Measurements from ENCODE around the gene EYA2. TPM values are rescaled to one million over a fixed set of nuclear protein-coding genes. Genes with fewer than 3 reads are reported as not detected.

Gene EYA2
- polyA plus RNA-seq, 1 donor, result 1.5 TPM

DNA sequence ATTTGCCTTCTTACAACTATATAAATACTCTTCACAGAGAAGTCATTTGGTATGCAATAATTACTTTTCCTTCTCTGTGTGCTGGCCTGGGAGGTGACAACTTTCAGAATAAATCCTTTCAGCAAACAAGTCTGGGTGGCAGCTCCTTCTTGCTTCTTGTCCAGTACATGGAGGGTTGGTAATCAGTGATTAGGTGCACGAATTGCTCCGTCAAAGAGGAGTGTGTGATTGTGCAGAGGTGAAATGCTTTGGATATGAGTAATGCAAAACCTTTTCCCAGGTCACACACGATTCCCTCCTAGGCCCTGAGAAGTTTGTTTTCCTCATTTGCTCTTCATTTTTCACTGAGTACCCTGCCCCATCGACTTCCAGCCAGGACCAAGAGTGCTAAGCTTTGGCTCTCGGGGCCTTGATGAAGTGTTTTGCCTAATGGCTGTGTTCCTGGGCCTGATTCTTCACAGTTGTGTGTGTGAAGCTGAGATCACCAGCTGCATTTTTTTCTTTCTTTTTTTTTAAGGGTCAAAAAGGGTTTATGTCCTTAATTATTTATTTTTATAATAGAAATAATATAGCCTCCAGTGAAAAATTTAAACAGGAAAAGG, 245.4 kb downstream of the EYA2 start:
- no peak for DNase-seq (ENCODE audit: low read depth)

DNA sequence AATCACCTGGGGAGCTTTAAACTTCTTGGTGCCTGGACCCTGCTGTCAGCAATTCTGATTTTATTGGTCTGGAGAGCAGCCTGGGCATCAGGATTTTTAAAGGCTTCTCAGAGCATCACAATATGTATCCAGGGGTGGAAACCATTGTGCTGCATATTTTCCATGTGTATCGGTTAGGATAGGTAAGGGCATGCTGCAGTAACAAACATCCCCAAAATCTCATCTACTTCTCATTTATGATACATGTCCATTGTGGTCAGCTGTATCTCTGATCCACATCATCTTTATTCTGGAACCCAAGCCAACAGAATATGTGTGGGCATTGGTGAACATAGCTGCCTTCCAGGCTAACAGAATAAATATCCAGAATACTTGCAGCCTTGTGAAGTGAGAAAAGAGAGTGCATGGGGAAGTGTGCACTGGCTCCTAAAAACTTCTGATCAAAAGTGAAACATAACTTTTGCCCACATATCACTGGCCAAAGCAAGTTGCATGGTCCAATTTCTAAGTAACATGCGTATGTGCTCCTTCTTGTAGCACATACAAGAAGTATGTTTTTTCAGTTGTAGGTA, 246.8 kb downstream of the EYA2 start:
- no peak for DNase-seq (ENCODE audit: low read depth)

DNA sequence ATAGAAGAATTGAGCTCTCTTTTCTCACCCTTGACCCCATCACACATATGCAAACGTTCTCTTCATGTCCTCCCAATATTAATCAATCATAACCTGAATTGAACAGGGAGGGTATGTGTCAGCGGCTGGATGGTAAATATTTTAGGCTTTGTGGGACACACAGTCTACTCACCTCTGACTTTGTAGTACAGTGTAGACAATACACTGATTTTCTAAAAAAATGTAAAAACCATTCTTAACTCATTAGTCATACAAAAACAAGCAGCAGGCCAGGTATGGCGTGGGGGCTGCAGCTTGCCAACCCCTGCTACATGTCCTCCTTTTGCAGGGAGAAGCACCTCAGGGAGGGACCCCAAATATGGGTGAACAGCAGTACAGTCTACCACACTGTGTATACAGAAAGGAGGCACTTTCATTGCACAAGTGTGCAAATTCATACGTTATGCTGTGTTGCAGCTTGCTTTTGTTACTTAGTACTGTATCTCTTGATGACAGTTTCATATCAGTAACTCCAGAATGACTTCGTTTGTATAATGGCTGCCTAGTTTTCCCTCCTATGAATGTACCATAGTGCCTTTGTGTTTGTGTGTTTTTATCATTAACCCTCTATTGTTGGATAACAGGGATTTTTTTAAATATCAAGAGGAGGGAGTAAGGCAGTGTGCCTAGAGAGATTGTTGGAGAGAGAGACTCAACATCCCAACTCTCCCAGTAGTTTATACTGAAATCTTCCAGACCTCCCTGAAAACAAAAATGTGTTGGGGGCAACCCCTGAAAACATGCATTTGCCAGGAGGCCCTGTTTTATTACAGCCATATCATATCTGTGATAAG, 247.5 kb downstream of the EYA2 start:
- no peak for DNase-seq (ENCODE audit: low read depth)

DNA sequence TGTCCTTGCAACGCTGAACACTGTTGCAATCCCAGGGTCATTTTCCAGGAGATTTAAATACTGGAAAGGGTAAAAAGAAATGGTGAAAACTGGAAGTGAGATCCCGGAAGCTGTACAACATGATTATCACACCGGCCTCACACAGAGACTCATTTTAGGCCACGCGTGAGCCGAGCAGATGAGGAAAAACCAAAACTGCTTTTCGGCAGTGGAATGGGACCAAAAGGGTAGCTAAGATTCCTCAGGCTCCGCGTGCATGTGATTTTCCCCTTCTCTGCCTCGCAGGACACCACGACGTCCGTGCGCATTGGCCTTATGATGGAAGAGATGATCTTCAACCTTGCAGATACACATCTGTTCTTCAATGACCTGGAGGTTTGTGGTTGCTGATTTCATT, 248.1 kb downstream of the EYA2 start:
- DNase-seq (ENCODE audit: low read depth), result no peak

DNA sequence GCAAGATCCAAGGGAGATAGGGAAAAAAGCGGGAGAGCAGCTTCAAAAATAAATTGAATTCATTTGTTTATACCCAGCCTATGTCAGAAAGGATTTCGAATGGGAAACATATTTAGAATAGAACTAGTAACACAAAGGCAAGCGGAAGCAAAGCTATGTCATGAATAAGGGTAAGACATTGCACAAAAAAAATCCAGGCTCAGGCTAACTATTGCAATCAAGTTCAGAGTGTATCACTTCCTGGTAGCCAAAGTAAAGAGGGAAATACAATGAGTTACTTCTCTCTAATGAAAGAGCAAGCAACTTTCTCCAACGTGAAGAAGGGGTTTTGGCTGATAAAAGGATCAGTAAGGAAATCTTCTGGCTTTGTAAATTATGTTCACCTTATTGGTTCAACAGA, 249.0 kb downstream of the EYA2 start:
- no peak for DNase-seq (ENCODE audit: low read depth)

DNA sequence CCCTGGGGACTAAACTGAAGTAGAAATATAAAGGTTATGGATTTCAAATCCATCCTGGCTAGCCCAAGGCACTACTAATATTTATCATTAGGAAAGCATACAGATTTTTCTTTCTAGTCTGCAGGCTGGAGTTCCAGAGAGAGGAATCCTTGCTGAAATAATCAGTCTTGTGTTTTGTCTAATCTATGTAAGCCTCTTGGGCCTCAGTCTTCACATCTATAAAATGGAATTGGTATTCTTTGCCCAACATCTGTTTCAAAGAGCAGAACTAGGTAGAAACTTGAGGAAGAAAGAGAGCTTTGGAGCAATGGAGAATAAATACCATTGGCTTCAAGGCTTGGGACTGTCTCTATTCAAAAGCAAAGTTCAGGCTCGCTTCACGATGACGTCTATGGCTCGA, 249.8 kb downstream of the EYA2 start:
- no peak for DNase-seq (ENCODE audit: low read depth)

DNA sequence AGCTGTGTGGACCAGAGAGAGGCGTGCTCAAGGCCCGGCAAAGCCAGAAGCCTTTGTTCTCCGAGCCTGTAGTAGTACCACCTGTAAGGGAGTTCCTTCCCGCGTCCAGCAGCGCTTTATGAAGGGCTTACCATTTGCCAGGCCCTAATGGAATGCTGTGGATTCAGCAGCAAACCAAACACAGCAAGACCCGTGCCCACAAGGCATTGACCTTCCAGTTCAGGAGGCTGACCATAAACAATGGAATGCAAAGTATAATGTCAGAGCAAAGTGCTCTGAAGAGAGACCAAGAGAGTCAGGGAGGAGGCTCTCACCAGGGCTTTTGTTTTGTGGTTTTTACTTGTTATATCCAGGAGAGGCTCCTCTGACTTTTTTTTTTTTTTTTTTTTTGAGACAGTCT, 252.0 kb downstream of the EYA2 start:
- DNase-seq (ENCODE audit: low read depth), result no peak

DNA sequence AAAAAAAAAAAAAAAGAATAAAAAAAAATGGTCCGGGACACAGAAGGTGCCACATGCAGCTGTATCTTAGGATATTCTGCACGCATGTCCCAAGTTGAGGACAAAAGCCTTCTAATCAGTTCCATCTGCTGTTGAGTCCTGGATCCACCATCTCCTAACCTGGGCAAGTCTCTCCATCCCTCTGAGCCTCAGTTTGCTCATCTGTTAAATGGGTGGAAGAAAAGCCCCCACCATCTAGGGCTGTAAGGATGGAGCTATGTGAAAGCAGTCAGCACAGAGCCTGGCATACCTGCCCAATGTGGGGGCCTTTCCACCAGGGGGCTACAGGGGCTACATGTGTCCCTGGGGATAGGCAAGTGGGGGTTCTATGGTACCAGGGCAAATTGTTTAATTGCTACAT, 253.4 kb downstream of the EYA2 start:
- DNase-seq (ENCODE audit: low read depth), result no peak

DNA sequence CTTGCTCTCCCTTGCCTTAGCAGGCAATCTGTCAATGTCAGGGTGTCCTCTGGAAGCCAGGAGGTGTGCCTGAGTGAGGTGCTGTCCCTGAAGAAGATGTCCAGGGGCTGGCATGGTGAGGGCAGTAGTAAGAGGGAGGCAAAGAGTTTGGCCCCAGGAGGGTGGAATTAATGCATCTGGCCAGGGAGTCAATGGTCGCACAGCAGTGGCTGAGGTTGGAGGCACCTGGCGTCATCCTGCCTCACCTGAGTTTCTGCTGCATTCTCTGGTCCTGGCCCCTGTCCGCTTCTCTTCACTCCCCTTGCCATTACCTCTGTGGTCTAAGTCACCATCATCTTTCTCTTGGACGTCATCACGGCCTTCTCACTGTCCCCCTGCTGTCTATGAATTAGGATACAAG, 255.3 kb downstream of the EYA2 start:
- no peak for DNase-seq (ENCODE audit: low read depth)

DNA sequence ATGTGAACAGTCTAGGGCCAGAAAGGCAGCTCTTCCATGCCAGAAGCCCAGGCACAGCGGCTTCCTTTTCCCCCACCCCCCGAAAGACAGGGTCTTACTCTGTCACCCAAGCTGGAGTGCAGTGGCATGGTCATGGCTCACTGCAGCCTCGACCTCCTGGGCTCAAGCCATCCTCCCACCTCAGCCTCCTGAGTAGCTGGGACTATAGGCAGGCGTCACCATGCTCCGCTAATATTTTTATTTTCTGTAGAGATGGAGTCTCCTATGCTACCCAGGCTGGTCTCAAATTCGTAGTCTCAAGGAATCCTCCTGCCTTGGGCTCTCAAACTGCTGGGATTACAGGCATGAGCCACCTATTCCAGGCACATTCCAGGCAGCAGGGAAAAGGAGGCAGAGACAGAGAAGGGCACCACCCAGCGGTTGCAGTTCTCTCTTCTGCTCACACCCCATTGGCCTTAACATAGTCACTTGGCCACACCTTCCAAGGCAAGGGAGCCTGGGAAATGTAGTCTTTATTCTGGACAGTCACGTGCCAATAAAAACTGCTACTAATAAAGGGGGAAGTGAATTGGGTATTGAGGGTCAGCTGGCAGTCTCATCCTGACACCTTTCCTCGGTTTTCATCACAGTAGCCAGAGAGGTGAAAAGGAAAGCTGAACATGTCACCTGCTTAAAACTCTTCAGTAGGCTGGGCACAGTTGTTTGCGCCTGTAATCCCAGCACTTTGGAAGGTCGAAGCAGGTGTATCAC, 255.9 kb downstream of the EYA2 start:
- no peak for DNase-seq (ENCODE audit: low read depth)

DNA sequence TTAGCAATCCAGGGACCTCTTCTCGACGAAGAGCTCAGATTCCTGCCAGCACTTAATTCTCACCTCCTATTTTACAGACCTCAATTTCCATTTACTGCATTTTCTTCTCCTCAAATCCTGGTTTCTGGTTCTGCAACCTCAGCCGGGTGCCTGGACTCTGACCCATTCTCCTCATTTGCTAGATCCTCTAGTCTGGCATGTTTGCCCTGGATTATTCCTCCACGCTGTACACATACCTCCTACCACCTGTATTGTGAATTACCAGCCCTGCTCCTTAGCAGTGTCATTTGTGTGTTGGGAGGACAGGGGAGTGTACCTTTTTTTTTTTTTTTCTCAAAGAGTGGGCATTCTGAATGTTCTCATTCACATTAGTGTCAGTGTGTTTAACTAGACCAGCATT, 257.4 kb downstream of the EYA2 start:
- no peak for DNase-seq (ENCODE audit: low read depth)

DNA sequence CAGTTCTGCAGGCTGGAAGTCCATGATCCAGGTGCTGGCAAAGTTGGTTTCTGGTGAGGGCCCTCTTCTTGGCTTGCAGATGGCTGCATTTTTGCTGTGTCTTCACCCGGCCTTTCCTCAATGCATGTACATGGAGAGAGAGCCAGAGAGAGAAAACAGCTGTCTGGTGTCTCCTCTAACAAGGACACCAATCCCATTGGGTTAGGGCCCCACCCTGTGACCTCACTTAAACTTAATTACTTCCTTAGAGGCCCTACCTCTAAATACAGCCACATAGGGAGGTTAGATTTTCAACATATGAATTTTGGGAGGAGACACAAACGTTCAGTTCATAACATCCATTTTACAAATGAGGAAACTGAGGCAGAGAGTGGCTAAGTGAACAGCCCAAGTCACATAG, 259.4 kb downstream of the EYA2 start:
- no peak for DNase-seq (ENCODE audit: low read depth)

DNA sequence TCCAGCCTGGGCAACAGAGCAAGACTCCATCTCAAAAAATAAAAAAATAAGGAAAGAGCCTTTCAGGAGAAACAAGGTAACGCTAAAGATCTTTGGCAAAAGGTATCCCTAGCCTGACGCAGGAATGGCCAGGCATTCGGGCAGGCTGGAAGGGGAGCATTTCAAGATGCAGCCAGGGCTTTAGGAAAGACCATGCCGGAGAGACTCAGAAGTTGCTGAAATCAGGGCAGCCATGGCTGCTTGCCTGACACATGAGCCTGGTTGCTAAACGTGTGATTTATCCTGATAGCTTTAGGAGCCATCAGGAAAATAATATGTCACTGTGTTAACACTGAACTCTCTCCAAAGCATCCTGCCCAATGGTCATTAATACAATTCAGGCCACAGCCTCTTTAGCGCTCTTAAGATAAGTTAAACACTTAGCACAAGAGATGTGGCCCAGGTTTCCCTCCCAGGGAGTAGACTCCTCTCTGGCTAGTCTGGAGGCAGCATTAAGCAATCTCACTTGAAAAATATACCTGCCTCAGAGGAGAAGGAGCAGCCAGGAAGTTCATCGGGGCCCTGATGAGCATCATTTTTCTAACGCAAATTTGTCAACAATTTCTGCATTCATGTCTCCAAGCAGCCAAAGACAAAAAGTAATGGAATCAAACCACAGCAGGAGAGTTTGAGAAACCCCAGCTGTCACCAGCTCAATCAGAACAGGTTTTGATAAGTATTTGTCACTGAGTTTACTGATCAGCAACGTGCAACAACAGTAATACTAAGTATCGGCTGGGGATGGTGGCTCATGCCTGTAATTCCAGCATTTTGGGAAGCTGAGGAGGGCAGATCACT, 261.9 kb downstream of the EYA2 start:
- no peak for DNase-seq (ENCODE audit: low read depth)

DNA sequence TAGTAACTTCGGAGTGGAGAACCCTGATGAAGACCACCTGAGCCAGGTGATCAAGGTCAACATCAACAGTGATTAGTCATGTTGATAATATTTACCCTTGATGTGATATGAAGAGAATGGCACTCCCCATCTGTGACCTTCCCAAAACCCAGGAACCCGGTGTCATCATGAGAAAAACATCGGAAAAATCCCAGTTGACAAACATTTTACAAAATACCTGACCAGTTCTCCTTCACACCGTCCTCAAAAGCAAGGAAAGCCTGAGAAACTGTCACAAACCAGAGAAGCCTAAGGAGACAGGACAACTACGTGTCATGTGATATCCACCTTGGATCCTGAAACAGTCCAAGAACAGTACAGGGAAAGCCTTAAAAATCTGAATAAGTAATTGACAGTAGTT, 264.5 kb downstream of the EYA2 start:
- DNase-seq (ENCODE audit: low read depth), result no peak

DNA sequence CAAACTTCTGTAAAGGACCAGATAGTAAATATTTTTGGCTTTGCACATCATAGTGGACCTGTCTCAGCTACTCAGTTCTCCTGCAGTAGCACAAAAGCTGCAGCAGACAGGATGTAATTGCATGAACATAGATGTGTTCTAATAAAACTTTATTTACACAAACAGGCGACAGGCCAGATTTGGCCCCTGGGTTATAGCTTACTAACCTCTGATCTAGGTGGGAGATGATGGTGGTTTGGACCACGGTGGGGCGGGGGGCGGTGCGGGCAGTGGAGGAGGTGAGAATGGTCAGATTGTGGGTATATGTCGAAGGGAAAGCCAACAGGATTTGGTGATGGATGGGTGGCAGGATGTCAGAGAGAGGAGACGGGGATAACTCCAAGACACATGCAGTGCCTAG, 265.6 kb downstream of the EYA2 start:
- DNase-seq (ENCODE audit: low read depth), result no peak

DNA sequence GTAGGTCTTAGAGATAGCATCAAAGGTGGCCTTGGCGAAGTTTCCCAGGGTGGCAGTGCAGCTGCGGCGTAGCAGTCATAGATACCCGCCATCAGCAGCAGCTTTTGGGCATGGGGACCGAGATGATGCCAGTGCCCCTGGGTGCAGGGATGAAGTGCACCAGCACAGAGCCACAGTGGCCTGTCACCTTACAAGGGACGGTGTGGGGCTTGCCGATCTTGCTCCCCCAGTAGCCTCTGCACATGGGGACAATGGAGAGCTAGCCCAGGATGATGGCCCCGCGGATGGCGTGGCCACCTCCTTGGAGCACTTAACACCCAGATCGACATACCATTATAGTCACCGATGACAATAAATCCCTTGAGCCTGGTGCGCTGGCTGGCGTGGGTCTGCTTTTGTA, 266.3 kb downstream of the EYA2 start:
- DNase-seq (ENCODE audit: low read depth), result no peak

DNA sequence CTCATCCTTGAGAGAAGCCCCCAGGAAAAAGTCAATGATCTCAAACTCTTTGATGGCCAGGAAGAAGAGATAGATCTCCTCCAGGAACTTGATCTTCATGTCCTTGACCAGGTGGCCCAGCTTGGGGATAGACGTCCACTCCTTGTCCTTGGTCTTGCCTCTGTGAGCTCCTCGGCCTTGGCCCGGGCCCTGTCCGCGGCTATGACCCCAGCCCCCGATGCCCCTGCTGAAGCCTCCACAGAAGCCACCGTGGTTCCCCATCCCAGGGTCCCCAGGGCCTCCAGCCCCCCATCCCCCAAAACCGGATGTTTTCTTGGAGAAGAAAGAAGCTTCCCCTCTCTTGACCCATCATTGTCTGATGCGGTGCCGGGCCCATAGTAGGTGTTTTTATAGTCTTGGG, 266.8 kb downstream of the EYA2 start:
- no peak for DNase-seq (ENCODE audit: low read depth)

DNA sequence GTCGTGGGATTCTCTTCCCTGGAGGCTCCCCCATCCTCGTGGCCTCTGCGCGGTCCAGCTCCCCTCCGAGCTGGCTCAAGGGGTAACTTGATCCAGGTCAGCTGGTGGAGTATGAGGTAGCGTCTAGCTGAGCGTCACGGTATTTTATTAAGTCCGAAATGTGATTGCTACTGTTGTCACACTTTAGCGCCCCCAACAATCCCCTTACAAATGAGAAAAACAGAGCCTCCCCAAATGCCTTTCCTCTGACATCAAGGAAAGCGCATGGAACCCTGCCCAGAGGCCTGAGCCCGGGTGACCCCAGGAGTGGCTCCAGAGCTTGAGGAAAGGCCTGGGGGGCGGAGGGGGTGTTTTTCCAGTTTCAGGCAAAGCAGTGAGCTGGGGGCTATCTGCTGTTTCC, 269.5 kb downstream of the EYA2 start:
- no peak for DNase-seq (ENCODE audit: low read depth)

DNA sequence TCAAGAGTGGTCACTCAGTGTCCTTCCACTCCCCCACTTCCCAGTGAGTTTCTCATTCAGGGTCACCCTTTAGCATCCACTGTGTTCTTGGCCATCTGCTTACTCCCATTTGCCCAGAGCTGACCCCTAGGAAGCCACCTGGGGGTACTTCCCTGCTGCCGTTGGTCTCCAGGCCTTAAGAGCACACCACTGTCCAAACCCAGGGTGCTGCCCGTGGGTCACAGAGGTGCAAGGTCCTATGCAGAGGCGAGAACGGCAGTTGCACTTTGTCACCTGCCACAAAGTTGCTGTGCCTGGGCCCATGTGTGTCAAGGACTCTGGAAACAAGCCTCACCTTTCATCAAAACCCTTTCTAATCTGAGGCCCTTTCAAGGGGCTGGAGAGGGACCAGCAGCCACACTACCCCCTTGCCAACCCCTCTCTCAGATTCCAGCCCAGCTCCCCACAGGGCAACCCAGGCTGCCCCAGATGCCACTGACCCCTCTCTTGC, 270.8 kb downstream of the EYA2 start:
- no peak for DNase-seq (ENCODE audit: low read depth)

DNA sequence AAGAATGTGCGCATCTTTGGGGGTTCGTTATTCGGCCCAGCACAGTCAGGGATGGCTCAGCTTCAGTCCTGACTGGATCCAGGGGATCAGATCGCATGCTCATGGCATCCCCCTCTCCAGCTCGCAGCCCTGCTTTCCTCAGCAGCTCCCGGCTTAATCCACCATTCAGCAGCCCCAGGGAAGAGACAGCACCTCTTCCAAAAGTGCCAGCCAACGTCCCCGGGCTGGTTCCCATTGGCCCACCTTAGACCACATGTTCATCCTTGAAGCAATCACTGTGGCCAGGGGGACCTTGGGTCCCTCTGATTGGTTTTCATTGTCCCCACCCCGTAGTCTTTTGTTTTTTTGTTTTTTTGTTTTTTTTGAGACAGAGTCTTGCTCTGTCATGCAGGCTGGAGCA, 273.2 kb downstream of the EYA2 start:
- DNase-seq (ENCODE audit: low read depth), result no peak

DNA sequence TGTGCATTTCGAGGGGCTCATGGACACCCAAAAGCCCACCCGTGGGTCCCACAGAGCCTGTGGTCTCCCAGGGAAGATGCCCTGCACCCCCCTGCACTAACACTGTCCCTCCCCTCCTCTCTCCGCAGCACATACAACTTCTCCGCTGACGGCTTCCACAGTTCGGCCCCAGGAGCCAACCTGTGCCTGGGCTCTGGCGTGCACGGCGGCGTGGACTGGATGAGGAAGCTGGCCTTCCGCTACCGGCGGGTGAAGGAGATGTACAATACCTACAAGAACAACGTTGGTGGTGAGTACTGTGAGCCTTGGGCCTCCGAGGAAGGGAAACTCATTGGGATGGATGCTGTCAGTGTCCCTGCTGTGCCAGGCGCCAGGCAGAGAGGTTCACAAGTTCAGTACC, 277.9 kb downstream of the EYA2 start:
- no peak for DNase-seq (ENCODE audit: low read depth)
